ENCODE data around the gene SERTAD4.
A peak's percentile ranks its signal among the peaks of the same experiment; 100 is the strongest.
"Not testable (repeated sequence)": the region's sequence is repeated elsewhere in the genome, so short reads cannot be mapped to it uniquely, and the experiment has no call there.

SERTAD4 gene

GRCh38 chr1:210264496-210265380 lies 32.1 kb downstream of the SERTAD4 start:
- peak; percentile 8; the same call in 1 of the 2 replicates for TF ChIP-seq CTCF (IDR thresholded peaks at IDR 0.05; ENCODE audit: control insufficient read depth, extremely low read depth, insufficient read depth)
- DNase-seq (ENCODE audit: low read depth) = no peak
- H3K4me3 ChIP-seq (ENCODE audit: low read depth, low read length) = no peak overlapping the region

- not testable (repeated sequence) for DNase-seq (ENCODE audit: low read depth); H3K4me3 ChIP-seq (ENCODE audit: low read depth, low read length)
Measured at GRCh38 chr1:210265392-210265955, 32.9 kb downstream of the SERTAD4 start.

GRCh38 chr1:210269981-210270380 lies 37.4 kb downstream of the SERTAD4 start:
- no peak for DNase-seq (ENCODE audit: low read depth)
- no peak for TF ChIP-seq CTCF (IDR thresholded peaks at IDR 0.05; ENCODE audit: control insufficient read depth, extremely low read depth, insufficient read depth)
- H3K4me3 ChIP-seq (ENCODE audit: low read depth, low read length) = no peak overlapping the region

- TF ChIP-seq CTCF (IDR thresholded peaks at IDR 0.05; ENCODE audit: control insufficient read depth, extremely low read depth, insufficient read depth) = no peak
- DNase-seq (ENCODE audit: low read depth) = no peak
- no peak overlapping the region for H3K4me3 ChIP-seq (ENCODE audit: low read depth, low read length)
Measured at GRCh38 chr1:210272666-210273065, 40.1 kb downstream of the SERTAD4 start.

- TF ChIP-seq CTCF (IDR thresholded peaks at IDR 0.05; ENCODE audit: control insufficient read depth, extremely low read depth, insufficient read depth) = no peak
- no peak overlapping the region for H3K4me3 ChIP-seq (ENCODE audit: low read depth, low read length)
- DNase-seq (ENCODE audit: low read depth) = no peak
Measured at GRCh38 chr1:210280221-210280620, 47.6 kb downstream of the SERTAD4 start.

- no peak overlapping the region for H3K4me3 ChIP-seq (ENCODE audit: low read depth, low read length)
- TF ChIP-seq CTCF (IDR thresholded peaks at IDR 0.05; ENCODE audit: control insufficient read depth, extremely low read depth, insufficient read depth) = no peak
- DNase-seq (ENCODE audit: low read depth) = no peak
Measured at GRCh38 chr1:210288116-210288515, 55.5 kb downstream of the SERTAD4 start.

- DNase-seq (ENCODE audit: low read depth) = no peak
- no peak overlapping the region for H3K4me3 ChIP-seq (ENCODE audit: low read depth, low read length)
- TF ChIP-seq CTCF (IDR thresholded peaks at IDR 0.05; ENCODE audit: control insufficient read depth, extremely low read depth, insufficient read depth) = no peak
Measured at GRCh38 chr1:210289248-210289647, 56.7 kb downstream of the SERTAD4 start.

Data from LNCaP clone FGC (cell line).